ENCODE measurements around the gene EPOP.
A peak's percentile ranks its signal among the peaks of the same experiment; 100 is the strongest.

Gene EPOP

DNA sequence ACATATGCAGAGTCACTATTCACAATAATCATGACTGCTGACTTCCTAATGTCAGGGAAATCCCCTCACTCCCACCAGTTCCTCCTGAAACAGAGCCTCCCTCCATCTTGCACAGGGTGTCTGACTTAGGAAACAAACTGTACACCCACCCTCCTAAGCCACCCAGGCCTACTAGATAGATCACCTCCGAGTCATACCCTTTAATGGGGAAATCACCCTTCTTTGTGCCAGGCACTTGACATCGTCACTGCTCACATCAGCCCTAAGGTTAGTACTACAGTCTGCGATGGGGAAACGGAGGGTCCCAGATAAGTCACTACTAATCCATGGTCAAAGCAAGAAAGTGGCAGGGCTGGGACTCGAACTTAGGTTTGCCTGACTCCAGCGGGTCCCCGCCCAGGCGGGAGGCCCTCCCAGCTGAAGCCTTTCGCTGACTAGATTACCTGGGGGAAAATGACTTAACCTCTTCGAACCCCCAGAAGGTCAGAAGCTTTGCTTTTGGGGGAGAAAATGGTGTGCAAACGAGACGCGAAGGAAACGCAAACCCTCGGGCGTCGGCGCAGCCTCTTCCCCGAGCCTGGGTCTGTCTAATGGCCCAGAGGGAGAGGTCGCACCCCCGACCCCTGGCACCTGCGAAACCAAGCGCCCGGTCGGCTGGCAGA, 26.9 kb upstream of the EPOP start:
- peak; percentile 58 for DNase-seq (ENCODE audit: low read depth)
- TF ChIP-seq, protein P1, sequence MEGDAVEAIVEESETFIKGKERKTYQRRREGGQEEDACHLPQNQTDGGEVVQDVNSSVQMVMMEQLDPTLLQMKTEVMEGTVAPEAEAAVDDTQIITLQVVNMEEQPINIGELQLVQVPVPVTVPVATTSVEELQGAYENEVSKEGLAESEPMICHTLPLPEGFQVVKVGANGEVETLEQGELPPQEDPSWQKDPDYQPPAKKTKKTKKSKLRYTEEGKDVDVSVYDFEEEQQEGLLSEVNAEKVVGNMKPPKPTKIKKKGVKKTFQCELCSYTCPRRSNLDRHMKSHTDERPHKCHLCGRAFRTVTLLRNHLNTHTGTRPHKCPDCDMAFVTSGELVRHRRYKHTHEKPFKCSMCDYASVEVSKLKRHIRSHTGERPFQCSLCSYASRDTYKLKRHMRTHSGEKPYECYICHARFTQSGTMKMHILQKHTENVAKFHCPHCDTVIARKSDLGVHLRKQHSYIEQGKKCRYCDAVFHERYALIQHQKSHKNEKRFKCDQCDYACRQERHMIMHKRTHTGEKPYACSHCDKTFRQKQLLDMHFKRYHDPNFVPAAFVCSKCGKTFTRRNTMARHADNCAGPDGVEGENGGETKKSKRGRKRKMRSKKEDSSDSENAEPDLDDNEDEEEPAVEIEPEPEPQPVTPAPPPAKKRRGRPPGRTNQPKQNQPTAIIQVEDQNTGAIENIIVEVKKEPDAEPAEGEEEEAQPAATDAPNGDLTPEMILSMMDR (IDR thresholded peaks at IDR 0.05; ENCODE audit: insufficient read depth, low read depth, low read length, missing control alignments), result no peak
- peak overlapping the region; percentile 60 for H3K4me3 ChIP-seq (ENCODE audit: low read length)

DNA sequence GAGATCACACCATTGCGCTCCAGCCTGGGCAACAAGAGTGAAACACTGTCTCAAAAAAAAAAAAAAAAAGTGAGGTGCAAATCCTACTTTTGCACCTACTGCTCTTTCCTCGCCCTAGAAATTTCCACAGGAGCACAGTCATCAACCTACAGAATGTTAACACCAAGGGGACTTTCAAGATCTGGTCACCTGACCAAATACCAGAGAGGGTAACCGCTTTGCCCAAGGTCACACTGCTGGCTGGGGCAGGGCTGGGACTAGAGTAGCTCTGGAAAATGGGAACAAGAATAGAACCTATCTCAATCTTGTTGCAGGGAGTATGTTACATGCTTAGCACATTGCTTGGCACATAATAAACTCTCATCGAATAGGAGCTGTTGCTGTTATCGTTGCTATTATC, 24.0 kb upstream of the EPOP start:
- H3K4me3 ChIP-seq (ENCODE audit: low read length), result no peak overlapping the region
- TF ChIP-seq, protein P1 (IDR thresholded peaks at IDR 0.05; ENCODE audit: insufficient read depth, low read depth, low read length, missing control alignments), result no peak
- no peak for DNase-seq (ENCODE audit: low read depth)

DNA sequence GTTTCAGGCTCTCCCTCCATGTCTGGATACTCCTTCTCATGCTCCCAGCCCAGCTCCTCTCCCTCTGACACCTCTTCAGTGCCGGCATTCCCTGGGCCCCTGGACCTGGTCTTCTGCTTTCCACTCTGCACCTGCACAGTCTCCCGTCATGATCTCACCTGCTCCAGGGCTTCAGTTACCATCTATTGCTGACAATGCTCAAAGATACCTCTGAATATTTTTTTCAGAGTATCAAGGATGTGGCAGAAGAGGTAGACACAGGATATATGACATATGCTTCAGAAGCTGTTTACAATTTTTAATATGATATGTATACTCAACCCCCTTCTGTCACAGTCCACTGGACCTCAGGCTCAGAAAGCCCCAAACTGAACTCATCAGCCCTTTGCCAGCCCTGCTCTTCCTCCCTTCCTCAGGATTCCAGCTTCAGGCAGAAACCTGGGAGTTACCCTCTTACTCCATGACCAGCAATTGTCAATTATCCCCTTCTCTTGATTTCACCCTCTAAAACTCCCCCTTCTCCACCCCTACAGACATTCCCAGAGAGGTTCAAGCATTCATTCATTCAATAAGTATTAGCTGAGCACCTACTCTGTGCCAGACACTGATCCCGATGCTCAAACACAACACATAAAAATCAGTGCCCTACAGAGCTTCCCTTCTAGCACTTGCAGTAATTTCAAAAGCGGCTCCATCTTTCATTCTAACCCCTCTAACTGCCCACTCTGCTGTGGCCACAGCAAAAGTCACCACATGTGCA, 22.5 kb upstream of the EPOP start:
- no peak overlapping the region for H3K4me3 ChIP-seq (ENCODE audit: low read length)
- TF ChIP-seq, protein P1 (IDR thresholded peaks at IDR 0.05; ENCODE audit: insufficient read depth, low read depth, low read length, missing control alignments), result no peak
- no peak for DNase-seq (ENCODE audit: low read depth)

DNA sequence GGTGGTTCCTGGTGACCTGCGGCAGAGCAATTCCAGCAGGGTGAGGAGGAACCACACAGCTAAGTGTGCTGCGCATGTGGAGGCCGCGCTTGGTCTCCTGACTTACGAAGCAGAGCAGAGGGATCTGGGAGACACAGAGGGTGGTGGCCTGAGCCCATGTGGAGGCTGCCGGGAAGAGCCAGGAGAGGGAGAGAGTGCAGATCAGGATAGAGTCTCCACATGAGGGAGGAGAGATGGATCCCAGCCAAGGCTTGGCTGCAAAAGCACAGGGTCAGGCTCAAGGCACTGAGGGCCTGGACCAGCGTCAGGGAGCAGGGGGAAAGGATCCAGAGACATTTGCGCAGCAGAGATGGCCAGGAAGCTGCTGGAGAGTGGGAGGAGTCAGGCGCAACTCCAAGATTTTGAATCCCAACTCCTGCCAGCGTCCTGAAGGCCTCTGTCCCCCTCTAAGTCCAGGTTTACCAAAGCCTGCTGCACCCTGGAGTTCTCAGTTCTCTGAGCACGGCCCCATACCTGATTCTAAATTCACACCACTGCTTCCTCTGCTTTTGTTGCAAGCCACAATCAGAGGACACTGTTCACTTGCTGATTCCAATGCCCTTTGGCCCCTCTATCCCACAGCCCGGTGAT, 19.1 kb upstream of the EPOP start:
- DNase-seq (ENCODE audit: low read depth), result no peak
- H3K4me3 ChIP-seq (ENCODE audit: low read length), result no peak overlapping the region

DNA sequence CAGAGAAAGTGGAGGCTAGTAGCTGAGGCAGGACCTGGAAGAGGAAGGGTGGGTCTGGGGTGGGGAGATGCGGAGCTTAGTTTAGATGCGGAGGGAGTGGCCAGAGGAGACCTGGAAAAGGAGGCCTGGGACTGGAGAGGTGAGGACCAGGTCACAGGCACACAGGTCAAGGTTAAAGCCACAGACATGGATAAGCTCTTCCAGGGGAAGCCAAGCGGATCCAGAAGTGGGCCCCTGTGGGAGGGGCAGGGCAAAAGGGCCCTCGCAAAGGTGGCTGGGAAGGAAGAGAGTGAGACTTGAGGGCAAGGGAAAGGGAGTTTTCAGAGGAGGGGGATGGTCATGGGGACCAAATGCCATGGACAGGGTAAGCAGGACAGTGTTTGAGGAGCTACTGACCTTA, 16.4 kb upstream of the EPOP start:
- TF ChIP-seq, protein P1 (IDR thresholded peaks at IDR 0.05; ENCODE audit: insufficient read depth, low read depth, low read length, missing control alignments), result no peak
- H3K4me3 ChIP-seq (ENCODE audit: low read length), result no peak overlapping the region
- no peak for DNase-seq (ENCODE audit: low read depth)

More for the DNA sequence above, 19.1 kb upstream of the EPOP start:
- TF ChIP-seq, protein P1 (IDR thresholded peaks at IDR 0.05; ENCODE audit: insufficient read depth, low read depth, low read length, missing control alignments), result no peak

DNA sequence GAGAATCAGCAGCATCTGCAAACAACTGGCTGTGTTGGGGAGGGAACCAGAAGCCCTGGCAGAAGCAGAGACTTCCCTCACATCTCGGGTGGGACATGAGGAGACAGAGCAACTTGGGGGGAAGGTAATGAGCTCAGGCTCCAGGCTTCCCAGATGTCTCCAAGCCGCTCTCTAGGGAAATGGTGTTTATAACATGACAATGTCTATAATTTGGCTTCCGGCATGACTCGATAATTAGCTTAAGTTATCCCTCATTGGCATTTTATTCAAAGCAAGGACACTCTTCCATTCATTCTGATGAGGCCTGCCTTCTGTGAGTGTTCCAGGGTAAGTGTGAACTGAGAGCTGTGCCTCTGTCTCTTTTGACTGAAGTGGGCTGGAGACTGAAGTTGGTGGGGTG, 15.6 kb upstream of the EPOP start:
- TF ChIP-seq, protein P1 (IDR thresholded peaks at IDR 0.05; ENCODE audit: insufficient read depth, low read depth, low read length, missing control alignments), result no peak
- no peak for DNase-seq (ENCODE audit: low read depth)
- H3K4me3 ChIP-seq (ENCODE audit: low read length), result no peak overlapping the region
